DMS53 treated with DMSO at 0.1 percent for 48 hours (cell line): ENCODE results near the gene RLIM.
"Not testable (repeated sequence)": the region's sequence is repeated elsewhere in the genome, so short reads cannot be mapped to it uniquely, and the experiment has no call there.

Source experiments
- DNase-seq: peaks from one replicate; lab custom pipeline; 2025; ENCODE audit not compliant: unreplicated experiment; lab: John Stamatoyannopoulos, UW

RLIM gene, protein sequence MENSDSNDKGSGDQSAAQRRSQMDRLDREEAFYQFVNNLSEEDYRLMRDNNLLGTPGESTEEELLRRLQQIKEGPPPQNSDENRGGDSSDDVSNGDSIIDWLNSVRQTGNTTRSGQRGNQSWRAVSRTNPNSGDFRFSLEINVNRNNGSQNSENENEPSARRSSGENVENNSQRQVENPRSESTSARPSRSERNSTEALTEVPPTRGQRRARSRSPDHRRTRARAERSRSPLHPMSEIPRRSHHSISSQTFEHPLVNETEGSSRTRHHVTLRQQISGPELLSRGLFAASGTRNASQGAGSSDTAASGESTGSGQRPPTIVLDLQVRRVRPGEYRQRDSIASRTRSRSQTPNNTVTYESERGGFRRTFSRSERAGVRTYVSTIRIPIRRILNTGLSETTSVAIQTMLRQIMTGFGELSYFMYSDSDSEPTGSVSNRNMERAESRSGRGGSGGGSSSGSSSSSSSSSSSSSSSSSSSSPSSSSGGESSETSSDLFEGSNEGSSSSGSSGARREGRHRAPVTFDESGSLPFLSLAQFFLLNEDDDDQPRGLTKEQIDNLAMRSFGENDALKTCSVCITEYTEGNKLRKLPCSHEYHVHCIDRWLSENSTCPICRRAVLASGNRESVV

GRCh38 chrX:74614093-74614909 lies at the start of gene RLIM:
Gene RLIM, minus strand, starts transcription at chrX:74614624. Its CDS starts 18,647 bp downstream, at chrX:74595977.
- DNase-seq: peak; percentile 91

DNA sequence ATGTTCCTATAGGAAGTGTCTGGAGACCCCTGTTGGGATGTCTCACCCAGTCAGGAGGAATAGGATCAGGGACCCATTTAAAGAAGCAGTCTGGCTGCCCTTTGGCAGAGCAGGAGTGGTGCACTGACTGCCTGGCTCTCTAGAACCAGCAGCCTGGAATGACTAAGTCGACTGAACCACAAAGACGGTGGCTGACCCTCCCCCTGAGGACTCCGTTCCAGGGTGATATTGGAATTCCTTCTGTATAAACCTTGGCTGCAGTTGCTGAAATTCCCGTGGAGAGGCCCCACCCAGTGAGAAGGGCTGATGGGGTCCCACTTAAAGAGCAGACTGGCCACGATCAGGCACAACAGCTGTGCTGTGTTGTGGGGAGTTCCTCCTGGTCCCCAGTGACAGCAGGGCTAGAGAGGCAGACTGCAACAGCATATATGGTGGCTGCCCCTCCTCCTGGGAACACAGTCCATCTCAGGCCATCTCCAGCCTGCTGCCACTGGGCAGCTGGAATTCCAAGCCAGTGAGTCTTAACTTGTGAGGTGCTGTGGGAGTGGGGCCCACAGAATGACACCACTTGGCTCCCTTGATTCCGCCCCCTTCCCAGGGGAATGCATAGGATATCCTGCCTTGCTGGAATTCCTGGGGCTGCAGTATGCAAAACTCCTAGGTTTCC lies 41.8 kb upstream of the RLIM start:
- no peak for DNase-seq

GRCh38 chrX:74654953-74655352 lies 40.5 kb upstream of the RLIM start:
- DNase-seq: not testable (repeated sequence)

DNA sequence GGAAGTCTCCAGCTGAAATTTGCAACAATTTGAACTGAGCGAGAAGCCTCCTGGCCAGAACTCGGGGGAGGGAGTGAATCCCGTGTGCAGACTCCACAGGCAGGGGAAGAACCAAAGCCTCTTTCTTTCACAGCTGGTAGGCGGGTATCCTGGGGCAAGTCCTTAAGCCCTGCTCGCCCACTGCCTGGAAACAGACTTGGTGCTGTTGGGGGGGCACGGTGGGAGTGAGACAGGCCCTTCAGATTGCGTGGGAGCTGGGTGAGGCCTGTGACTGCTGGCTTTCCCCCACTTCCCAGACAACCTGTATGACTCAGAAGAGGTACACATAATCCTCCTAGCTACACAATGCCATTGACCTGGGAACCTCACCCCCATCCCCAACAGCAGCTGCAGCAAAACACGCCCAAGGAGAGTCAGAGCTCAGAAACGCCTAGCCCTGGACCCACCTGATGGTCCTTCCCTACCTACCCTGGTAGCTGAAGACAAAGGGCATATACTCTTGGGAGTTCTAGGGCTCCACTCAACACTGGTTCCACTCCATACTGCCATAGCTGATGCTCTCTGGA lies 22.4 kb upstream of the RLIM start:
- DNase-seq: no peak

GRCh38 chrX:74613370-74614092 lies 893 bp downstream of the RLIM start:
- DNase-seq: no peak

GRCh38 chrX:74606799-74607198 lies 7.6 kb downstream of the RLIM start:
- DNase-seq: no peak

DNA sequence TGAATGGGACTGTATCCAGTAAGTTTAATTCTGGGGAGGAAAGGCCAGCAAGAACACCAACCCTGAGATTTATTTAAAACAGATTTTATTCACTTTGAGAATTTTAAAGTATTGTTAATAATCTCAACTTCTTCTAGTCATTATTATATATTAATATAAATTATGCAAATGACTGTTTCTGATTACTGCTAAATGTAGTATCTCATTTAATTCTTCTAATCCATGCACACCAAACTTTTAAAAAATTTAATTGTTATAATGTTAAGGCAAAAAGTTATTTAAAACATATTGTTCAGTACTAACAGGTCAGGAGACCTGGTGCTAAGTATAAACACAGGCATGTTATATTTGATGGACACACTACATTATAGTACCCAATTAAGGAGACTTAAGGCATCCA lies 8.1 kb downstream of the RLIM start:
- DNase-seq: no peak

- no peak for DNase-seq
These were observed 11.4 kb downstream of the RLIM start for GRCh38 chrX:74603040-74603439.

DNA sequence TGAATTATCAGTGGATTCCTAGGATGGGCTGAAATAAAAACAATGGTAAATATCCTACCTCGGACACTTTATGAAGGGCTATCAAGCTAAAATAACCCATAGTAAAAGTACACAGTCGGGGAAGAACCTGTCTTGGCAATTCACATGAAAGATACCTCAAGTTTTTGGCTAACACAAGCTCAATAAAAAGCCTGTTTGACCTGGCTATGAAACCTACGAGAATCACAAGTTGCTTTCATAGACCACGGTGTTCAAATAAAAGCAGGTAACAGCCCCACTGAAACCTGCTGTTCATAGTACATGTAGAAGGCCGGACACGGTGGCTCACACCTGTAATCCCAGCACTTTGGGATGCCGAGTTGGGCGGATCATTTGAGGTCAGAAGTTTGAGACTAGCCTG lies 12.3 kb downstream of the RLIM start:
- no peak for DNase-seq

DNA sequence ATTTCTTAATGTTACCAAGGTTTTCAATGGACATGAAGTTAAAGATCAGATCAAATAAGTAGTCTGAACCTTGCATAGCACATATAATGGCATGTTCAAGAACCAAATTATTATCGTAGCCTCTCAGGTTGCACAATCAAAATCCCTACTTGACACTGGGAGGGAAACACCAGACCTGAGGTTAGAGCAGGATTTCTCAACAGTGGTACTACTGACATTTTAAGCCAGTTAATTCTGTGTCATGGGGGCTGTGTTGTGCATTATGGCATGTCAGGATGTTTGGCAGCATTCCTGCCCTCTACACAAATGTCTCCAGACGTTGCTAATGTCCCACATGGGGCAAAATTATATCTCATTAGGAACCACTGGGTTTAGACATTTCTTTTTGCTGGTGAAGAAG lies 20.8 kb downstream of the RLIM start:
- DNase-seq: no peak

GRCh38 chrX:74585766-74586165 lies 28.7 kb downstream of the RLIM start:
- no peak for DNase-seq

DNA sequence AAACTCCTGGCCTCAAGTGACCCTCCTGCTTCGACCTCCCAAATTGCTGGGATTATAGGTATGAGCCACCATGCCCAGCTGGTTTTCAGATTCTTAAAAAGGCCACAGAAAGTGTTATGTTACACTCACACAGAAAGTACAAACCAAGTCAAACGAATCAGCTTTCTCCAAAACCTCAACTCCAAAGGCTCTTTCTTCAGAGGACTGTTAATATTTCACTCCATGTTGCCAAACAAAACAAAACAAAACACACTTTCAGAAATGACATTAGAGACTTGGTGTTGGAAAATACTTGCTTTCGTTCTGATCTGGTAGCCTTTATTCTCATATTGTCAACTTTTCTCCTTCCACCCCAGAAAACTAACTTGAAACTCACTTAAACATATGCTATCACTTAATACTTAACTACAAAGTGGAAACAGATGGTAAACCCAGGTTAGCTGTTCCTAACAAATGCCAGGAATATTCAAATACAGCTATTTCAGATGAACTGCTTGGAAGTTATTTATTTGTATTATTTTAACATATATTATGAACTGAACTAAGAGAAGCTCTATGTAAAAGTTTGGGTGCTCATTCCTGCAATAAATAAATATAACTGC lies 34.7 kb downstream of the RLIM start:
- no peak for DNase-seq

GRCh38 chrX:74578137-74578536 lies 36.3 kb downstream of the RLIM start:
- no peak for DNase-seq

GRCh38 chrX:74557378-74557777 lies 57.0 kb downstream of the RLIM start:
- DNase-seq: no peak

- no peak for DNase-seq
These were observed 62.5 kb downstream of the RLIM start for GRCh38 chrX:74551934-74552333.

- DNase-seq: peak; percentile 78
These were observed 64.1 kb downstream of the RLIM start for GRCh38 chrX:74550295-74550802.

- no peak for DNase-seq
These were observed 67.4 kb downstream of the RLIM start for GRCh38 chrX:74546984-74547383.

DNA sequence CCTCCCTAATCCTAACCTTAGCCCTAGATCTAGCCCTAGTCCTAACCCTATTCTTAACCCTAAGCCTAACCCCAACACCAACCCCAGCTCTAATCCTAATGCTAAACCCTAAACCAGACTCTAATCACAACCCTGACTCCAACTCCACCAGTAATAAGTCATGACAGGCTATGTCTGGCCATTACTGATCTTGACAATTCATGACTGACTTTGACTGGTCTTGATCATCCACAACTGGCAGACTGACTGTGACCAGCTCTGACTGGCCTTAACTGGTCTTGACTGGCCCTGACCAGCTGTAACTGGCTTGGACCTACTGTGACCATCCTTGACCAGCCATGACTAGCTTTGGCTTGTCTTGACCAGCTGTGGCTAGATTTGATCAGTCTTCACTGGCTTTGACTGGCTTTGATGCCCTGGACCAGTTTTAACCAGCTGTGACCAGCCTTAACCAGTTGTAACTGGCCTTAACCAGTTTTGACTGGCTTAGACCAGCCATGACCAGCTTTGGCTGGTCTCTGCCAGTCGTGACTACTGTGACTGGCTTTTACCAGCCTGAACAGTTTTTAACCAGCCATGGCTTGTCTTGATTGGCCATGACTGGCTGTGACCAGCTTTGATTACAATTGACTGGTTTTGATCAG lies 68.4 kb downstream of the RLIM start:
- no peak for DNase-seq

DNA sequence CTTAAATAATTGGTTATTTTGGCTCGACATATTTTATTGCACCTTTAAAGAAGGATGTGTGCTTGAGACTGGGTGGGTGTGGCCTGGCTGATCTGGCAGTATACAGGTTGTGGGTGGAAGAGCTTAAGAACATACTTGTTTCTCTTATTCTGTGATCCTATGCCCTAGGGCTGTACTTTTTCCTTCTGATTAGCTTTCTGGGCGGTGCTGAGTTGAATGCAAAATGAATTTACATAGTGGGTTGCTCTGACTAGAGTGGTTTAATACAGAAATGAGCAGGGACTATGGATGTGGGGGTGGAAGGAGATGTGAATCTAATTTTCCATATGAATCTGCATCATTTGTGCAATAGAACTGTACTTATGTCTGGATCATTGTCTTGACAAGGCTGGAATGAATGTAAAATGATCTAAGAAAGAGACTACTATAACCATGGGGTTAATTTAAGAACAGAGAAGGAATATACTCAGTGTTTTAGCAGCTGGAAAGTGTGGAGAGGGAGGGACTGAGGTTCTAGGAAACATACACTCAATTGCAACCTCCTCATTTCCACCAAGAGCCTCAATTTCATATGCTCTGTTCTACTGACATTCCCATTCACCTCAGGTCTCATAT lies 73.7 kb downstream of the RLIM start:
- no peak for DNase-seq
